D721Med (cell line): ENCODE measurements around the gene SLFN11.

Experiments
- DNase-seq: peaks from one replicate; pipeline ENCODE4 v3.0.0; 2011; ENCODE audit warnings: low spot score; ENCODE audit not compliant: insufficient read length
- FAIRE-seq: peaks from 2 replicates; lab custom pipeline; 2011; peaks lifted over from hg19 to GRCh38; lab: Jason Lieb, UNC
- CTCF ChIP-seq: IDR thresholded peaks from 2 replicates; pipeline ENCODE4 v1.5.1; 2012; ENCODE audit warnings: mild to moderate bottlenecking, control low read depth; ENCODE audit not compliant: insufficient read depth; ENCODE audit errors: missing control alignments

Gene SLFN11

DNA sequence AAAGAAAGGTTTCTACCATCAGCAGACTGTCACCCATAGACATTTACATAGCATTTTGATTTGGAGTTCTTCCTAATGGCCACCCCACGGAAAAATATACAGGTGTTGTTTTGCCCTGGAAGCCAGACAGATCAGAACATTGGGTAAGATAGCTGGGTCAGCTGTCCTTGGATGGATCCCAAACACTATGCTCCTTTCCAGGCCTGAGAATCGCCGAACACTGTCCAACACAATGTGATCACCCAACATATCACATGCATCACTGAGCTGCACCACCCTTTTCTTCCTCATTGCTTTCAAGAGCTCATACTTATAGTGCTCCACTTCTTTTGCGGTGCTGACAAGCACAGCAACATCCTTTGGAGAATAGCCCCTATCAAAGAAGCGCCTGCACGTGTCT lies 21.1 kb downstream of the SLFN11 start:
- no peak for TF ChIP-seq CTCF
- FAIRE-seq (no peak), DNase-seq (no peak)

- TF ChIP-seq CTCF = no peak
- DNase-seq (no peak), FAIRE-seq (no peak)
Measured at GRCh38 chr17:35350493-35350892, 22.9 kb downstream of the SLFN11 start.

- no peak for FAIRE-seq
- TF ChIP-seq CTCF = no peak
- DNase-seq = no peak
Measured at GRCh38 chr17:35345926-35346771, 27.3 kb downstream of the SLFN11 start.

DNA sequence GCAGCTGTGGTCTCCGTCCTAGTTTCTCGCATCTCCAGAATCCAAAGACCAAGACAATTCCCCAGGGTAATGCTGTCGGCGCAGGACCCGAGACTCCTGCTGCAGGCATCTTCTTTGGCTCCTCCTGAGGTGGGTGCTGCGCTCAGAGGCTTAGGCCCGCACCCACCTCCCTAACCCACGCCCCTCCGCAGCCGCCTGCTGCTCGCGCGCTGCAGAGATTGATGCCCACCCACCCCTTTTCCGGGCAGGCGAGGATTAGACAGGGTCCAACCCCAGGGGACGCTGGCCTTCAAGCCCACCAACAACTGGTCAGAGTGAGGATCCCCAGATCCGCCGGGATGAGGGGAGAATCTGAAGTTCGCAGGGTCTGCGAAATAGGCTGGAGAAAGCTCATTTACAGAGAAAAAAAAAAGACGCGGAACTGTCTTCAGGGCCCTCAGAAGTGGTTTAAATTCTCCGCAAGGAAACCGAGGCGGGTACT lies 27.9 kb downstream of the SLFN11 start:
- no peak for TF ChIP-seq CTCF
- DNase-seq = no peak
- no peak for FAIRE-seq

DNA sequence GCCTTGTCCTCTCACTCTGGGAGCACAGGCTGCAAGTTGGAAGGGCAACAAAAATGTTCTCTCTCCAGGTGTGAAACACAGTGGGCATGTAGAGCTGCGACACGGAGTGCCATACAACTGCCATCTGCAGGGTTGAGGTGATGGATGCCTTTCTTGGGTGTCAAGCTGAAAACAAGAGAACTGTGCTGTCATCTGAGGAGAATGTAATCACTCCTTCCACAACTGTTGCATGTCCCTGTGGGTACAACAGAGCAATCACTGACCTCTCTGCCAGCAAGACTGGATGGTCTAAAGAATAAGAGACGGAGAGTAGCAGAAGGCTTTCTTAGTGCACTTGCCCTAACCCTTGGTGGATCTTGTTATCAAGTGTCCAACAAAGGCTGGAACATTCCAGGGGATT lies 29.2 kb downstream of the SLFN11 start:
- FAIRE-seq = no peak
- no peak for DNase-seq
- TF ChIP-seq CTCF = no peak

GRCh38 chr17:35342276-35342675 lies 31.1 kb downstream of the SLFN11 start:
- DNase-seq (no peak), FAIRE-seq (no peak)

More at GRCh38 chr17:35342276-35342675, 31.1 kb downstream of the SLFN11 start:
- TF ChIP-seq CTCF = no peak
